ENCODE results near the gene SAMD14. TPM values are rescaled to one million over a fixed set of nuclear protein-coding genes. Genes with fewer than 3 reads are reported as not detected.

Gene SAMD14
- total RNA-seq, 1 experiment from 2014 or later = 5.9 TPM

GRCh38 chr17:50100480-50100883, 29.5 kb downstream of the SAMD14 start:
- TF ChIP-seq E2F1 (CRISPR knock-in tag; IDR thresholded peaks at IDR 0.05) = no peak
- TF ChIP-seq SMAD3 (CRISPR knock-in tag; IDR thresholded peaks at IDR 0.05; ENCODE audit: borderline replicate concordance) = no peak
- no peak for TF ChIP-seq NR3C1 (CRISPR knock-in tag; conservative IDR thresholded peaks at IDR 0.05; ENCODE audit: low read depth)
- no peak for TF ChIP-seq ZNF671 (CRISPR knock-in tag; IDR thresholded peaks at IDR 0.05)
- no peak for TF ChIP-seq NFATC4 (CRISPR knock-in tag; IDR thresholded peaks at IDR 0.05)
- no peak for TF ChIP-seq ESRRA (CRISPR knock-in tag; IDR thresholded peaks at IDR 0.05; ENCODE audit: borderline replicate concordance)
- no peak for TF ChIP-seq ZNF396 (CRISPR knock-in tag; IDR thresholded peaks at IDR 0.05; ENCODE audit: borderline replicate concordance)
- no peak for TF ChIP-seq ARID4B (CRISPR knock-in tag; IDR thresholded peaks at IDR 0.05; ENCODE audit: borderline replicate concordance)
- POLR2A ChIA-PET = interaction anchor here (1.1 to 1.5 kb wide), 2 partner anchors 51 to 61 kb away, joined by 4 read pairs; no protein-coding TSS in a partner anchor
- ATAC-seq (no peak), DNase-seq (ENCODE audit: low spot score) (no peak)
- Mint-ChIP-seq H3K27me3 (ENCODE audit: low read depth) (no peaks in the 10 kb centered on the region), H3K27ac (no peak overlapping the region), H3K4me1 (peaks cover 22% of the 10 kb centered on the region), H3K36me3 (no peaks in the 10 kb centered on the region), H3K9me3 (no peaks in the 10 kb centered on the region), H3K4me3 (no peak overlapping the region)
- CTCF ChIA-PET = interaction anchor here (1.0 to 2.7 kb wide), 9 partner anchors 12 to 148 kb away, joined by 3 to 14 read pairs (median 5); no protein-coding TSS in a partner anchor

- Mint-ChIP-seq H3K27me3 (ENCODE audit: low read depth) (no peaks in the 10 kb centered on the region), H3K4me3 (no peak overlapping the region), H3K9me3 (no peaks in the 10 kb centered on the region), H3K27ac (no peak overlapping the region), H3K4me1 (peaks cover 21% of the 10 kb centered on the region), H3K36me3 (no peaks in the 10 kb centered on the region)
- ATAC-seq = no peak
- CTCF ChIA-PET = interaction anchor here (1.4 to 1.7 kb wide), 2 partner anchors 18 to 19 kb away, joined by 3 to 4 read pairs; no protein-coding TSS in a partner anchor
- POLR2A ChIA-PET = no interaction called here
- no peak for DNase-seq (ENCODE audit: low spot score)
- TF ChIP-seq ARID4B (CRISPR knock-in tag; IDR thresholded peaks at IDR 0.05; ENCODE audit: borderline replicate concordance) (no peak), RORB (CRISPR knock-in tag; IDR thresholded peaks at IDR 0.05) (no peak), GRHL2 (CRISPR knock-in tag; IDR thresholded peaks at IDR 0.05; ENCODE audit: insufficient replicate concordance, severe bottlenecking) (no peak), NFYB (CRISPR knock-in tag; conservative IDR thresholded peaks at IDR 0.05; ENCODE audit: low read depth) (no peak), OVOL2 (CRISPR knock-in tag; IDR thresholded peaks at IDR 0.05; ENCODE audit: borderline replicate concordance) (no peak), ZNF317 (CRISPR knock-in tag; IDR thresholded peaks at IDR 0.05; ENCODE audit: borderline replicate concordance, low read depth) (no peak), FOXJ3 (CRISPR knock-in tag; IDR thresholded peaks at IDR 0.05; ENCODE audit: borderline replicate concordance) (no peak), FOXP4 (CRISPR knock-in tag; IDR thresholded peaks at IDR 0.05) (no peak), ZBTB43 (CRISPR knock-in tag; IDR thresholded peaks at IDR 0.05) (no peak), PREB (CRISPR knock-in tag; IDR thresholded peaks at IDR 0.05; ENCODE audit: borderline replicate concordance) (no peak), CBFB (CRISPR knock-in tag; IDR thresholded peaks at IDR 0.05; ENCODE audit: low read depth) (no peak), MAX (CRISPR knock-in tag; IDR thresholded peaks at IDR 0.05) (no peak)
These were observed 31.0 kb downstream of the SAMD14 start for GRCh38 chr17:50099003-50099402.

All from WTC11 (cell line).